OCI-M1 (cell line): ENCODE measurements around the gene SIAH3.
A peak's percentile ranks its signal among the peaks of the same experiment; 100 is the strongest.

Experiments
- DNase-seq: peaks from one replicate; lab custom pipeline; 2025; lab: John Stamatoyannopoulos, UW

The SIAH3 gene

GRCh38 chr13:45863709-45864590 lies 12.4 kb upstream of the SIAH3 start:
- no peak for DNase-seq

GRCh38 chr13:45861322-45861721 lies 9.8 kb upstream of the SIAH3 start:
- DNase-seq: no peak

- no peak for DNase-seq
Observed at GRCh38 chr13:45860240-45860639, 8.7 kb upstream of the SIAH3 start.

- no peak for DNase-seq
Observed at GRCh38 chr13:45859705-45860104, 8.2 kb upstream of the SIAH3 start.

- DNase-seq: no peak
Observed at GRCh38 chr13:45852494-45852893, 941 bp upstream of the SIAH3 start.

GRCh38 chr13:45851956-45852355 lies 403 bp upstream of the SIAH3 start:
- no peak for DNase-seq

- no peak for DNase-seq
Observed at GRCh38 chr13:45850027-45850613, 1.4 kb downstream of the SIAH3 start.

GRCh38 chr13:45849408-45849807 lies 2.1 kb downstream of the SIAH3 start:
- no peak for DNase-seq

GRCh38 chr13:45847554-45848224 lies 3.9 kb downstream of the SIAH3 start:
- DNase-seq: peak; percentile 87

GRCh38 chr13:45846681-45847080 lies 4.9 kb downstream of the SIAH3 start:
- no peak for DNase-seq

- no peak for DNase-seq
Observed at GRCh38 chr13:45838171-45838745, 13.3 kb downstream of the SIAH3 start.

- DNase-seq: no peak
Observed at GRCh38 chr13:45837111-45837510, 14.4 kb downstream of the SIAH3 start.

- DNase-seq: no peak
Observed at GRCh38 chr13:45834411-45834994, 17.1 kb downstream of the SIAH3 start.

- no peak for DNase-seq
Observed at GRCh38 chr13:45833663-45834375, 17.7 kb downstream of the SIAH3 start.

GRCh38 chr13:45833242-45833641 lies 18.3 kb downstream of the SIAH3 start:
- no peak for DNase-seq

- DNase-seq: no peak
Observed at GRCh38 chr13:45831851-45832250, 19.7 kb downstream of the SIAH3 start.

- no peak for DNase-seq
Observed at GRCh38 chr13:45830121-45830520, 21.4 kb downstream of the SIAH3 start.

GRCh38 chr13:45828256-45828968 lies 23.1 kb downstream of the SIAH3 start:
- DNase-seq: peak; percentile 21

- DNase-seq: no peak
Observed at GRCh38 chr13:45827318-45827717, 24.2 kb downstream of the SIAH3 start.

- peak; percentile 69 for DNase-seq
Observed at GRCh38 chr13:45826731-45827130, 24.8 kb downstream of the SIAH3 start.

- no peak for DNase-seq
Observed at GRCh38 chr13:45825387-45825650, 26.2 kb downstream of the SIAH3 start.
